SU-DHL-6 (cell line): ENCODE results near the gene DCLK1.

Experiments used
- H2AFZ ChIP-seq: fragments of 200-600 bp; sonication (generic); 2 replicates; pipeline ENCODE4 v1.6.1; 2014; ENCODE audit warnings: low read depth, mild to moderate bottlenecking, moderate library complexity, mixed read lengths, antibody characterized with exemption, low read length; ENCODE audit not compliant: severe bottlenecking
- H3F3A ChIP-seq: fragments of 200-600 bp; shearing (Covaris generic); 2 replicates; pipeline ENCODE4 v1.6.0; 2016; ENCODE audit warnings: antibody characterized with exemption, mild to moderate bottlenecking; ENCODE audit not compliant: insufficient read depth
- H3K27ac ChIP-seq: fragments of 200-600 bp; sonication (generic); 2 replicates; pipeline ENCODE4 v1.5.1; 2016; ENCODE audit warnings: low read depth, mild to moderate bottlenecking, low read length, moderate library complexity, mixed read lengths
- H3K27me3 ChIP-seq: fragments of 200-600 bp; sonication (generic), shearing (Covaris generic); 2 replicates; pipeline ENCODE4 v1.6.0; 2014; ENCODE audit warnings: mild to moderate bottlenecking, low read length
- H3K36me3 ChIP-seq: fragments of 200-600 bp; sonication (generic); 2 replicates; pipeline ENCODE4 v1.6.1; 2014; ENCODE audit warnings: mild to moderate bottlenecking, low read length, mixed read lengths
- H3K4me2 ChIP-seq: fragments of 300-600, 200-600 bp; shearing (Covaris generic), sonication (generic); 2 replicates; pipeline ENCODE4 v1.6.0; 2014; ENCODE audit warnings: low read length, low read depth, mild to moderate bottlenecking; ENCODE audit not compliant: poor library complexity, severe bottlenecking
- H3K4me3 ChIP-seq: fragments of 200-600 bp; sonication (generic); 2 replicates; pipeline ENCODE4 v1.5.1; 2014; ENCODE audit warnings: antibody characterized with exemption, low read length, mild to moderate bottlenecking, mixed read lengths; ENCODE audit not compliant: insufficient read depth, poor library complexity, severe bottlenecking
- H3K79me2 ChIP-seq: fragments of 200-600 bp; sonication (generic); 2 replicates; pipeline ENCODE4 v1.6.1; 2014; ENCODE audit warnings: mild to moderate bottlenecking, low read length, moderate library complexity; ENCODE audit not compliant: insufficient read depth
- H3K9ac ChIP-seq: fragments of 200-600 bp; sonication (generic); 2 replicates; pipeline ENCODE4 v1.7.0; 2014; ENCODE audit warnings: mild to moderate bottlenecking, low read length
- H3K9me2 ChIP-seq: fragments of 200-600 bp; sonication (generic); replicated peaks from 2 replicates; pipeline ENCODE4 v1.6.1; 2014; ENCODE audit warnings: low read length; ENCODE audit not compliant: insufficient read depth
- H3K9me3 ChIP-seq: fragments of 200-600 bp; sonication (generic); 2 replicates; pipeline ENCODE4 v1.6.1; 2014; ENCODE audit warnings: low read length, mixed read lengths; ENCODE audit not compliant: insufficient read depth
- H4K20me1 ChIP-seq: fragments of 200-600 bp; sonication (generic); 2 replicates; pipeline ENCODE4 v1.6.1; 2014; ENCODE audit warnings: low read depth, mild to moderate bottlenecking, antibody characterized with exemption, low read length, moderate library complexity, mixed read lengths
- CTCF ChIP-seq: fragments of 200-600 bp; sonication (generic); IDR thresholded peaks from one replicate; pipeline ENCODE4 v1.5.1; 2017; ENCODE audit warnings: antibody characterized with exemption, mild to moderate bottlenecking, low read length, moderate library complexity; ENCODE audit not compliant: insufficient read depth, poor library complexity, severe bottlenecking
- EZH2phosphoT487 ChIP-seq: fragments of 200-600 bp; sonication (generic), shearing (Covaris generic); conservative IDR thresholded peaks from 2 replicates; pipeline ENCODE4 v1.6.1; 2018; ENCODE audit warnings: mild to moderate bottlenecking, antibody characterized with exemption, low read length, moderate library complexity, mixed read lengths

Gene DCLK1

GRCh38 chr13:35792911-35793310 is 338.3 kb downstream of the DCLK1 start:
- Histone ChIP-seq H3K9ac (no peak overlapping the region), H3K79me2 (no peaks in the 10 kb centered on the region), H3K9me2 (no peaks in the 10 kb centered on the region), H4K20me1 (no peaks in the 10 kb centered on the region), H3K9me3 (no peaks in the 10 kb centered on the region), H3K27me3 (no peaks in the 10 kb centered on the region), H3K4me3 (no peak overlapping the region), H2AFZ (no peak overlapping the region), H3F3A (no peaks in the 10 kb centered on the region), H3K36me3 (no peaks in the 10 kb centered on the region), H3K4me2 (no peak overlapping the region), H3K27ac (no peak overlapping the region)
- no peak for TF ChIP-seq EZH2phosphoT487

- H3K36me3 ChIP-seq: no peaks in the 10 kb centered on the region
- TF ChIP-seq CTCF (no peak), EZH2phosphoT487 (no peak)
- H4K20me1 ChIP-seq: no peaks in the 10 kb centered on the region
- no peaks in the 10 kb centered on the region for H3K9me3 ChIP-seq
- no peak overlapping the region for H2AFZ ChIP-seq
- H3K27ac ChIP-seq: no peak overlapping the region
- H3K27me3 ChIP-seq: no peaks in the 10 kb centered on the region
- no peak overlapping the region for H3K4me3 ChIP-seq
- H3K4me2 ChIP-seq: no peak overlapping the region
- no peaks in the 10 kb centered on the region for H3F3A ChIP-seq
- no peaks in the 10 kb centered on the region for H3K9me2 ChIP-seq
- H3K79me2 ChIP-seq: no peaks in the 10 kb centered on the region
- no peak overlapping the region for H3K9ac ChIP-seq
These were observed 339.2 kb downstream of the DCLK1 start for GRCh38 chr13:35792021-35792420.

GRCh38 chr13:35791184-35791851 is 339.9 kb downstream of the DCLK1 start:
- Histone ChIP-seq H2AFZ (no peak overlapping the region), H3K4me2 (no peak overlapping the region), H3K9me2 (no peaks in the 10 kb centered on the region), H3K4me3 (no peak overlapping the region), H3K9me3 (no peaks in the 10 kb centered on the region), H3K79me2 (no peaks in the 10 kb centered on the region), H4K20me1 (no peaks in the 10 kb centered on the region), H3F3A (no peaks in the 10 kb centered on the region), H3K36me3 (no peaks in the 10 kb centered on the region), H3K27ac (no peak overlapping the region), H3K9ac (no peak overlapping the region), H3K27me3 (no peaks in the 10 kb centered on the region)
- TF ChIP-seq EZH2phosphoT487 (no peak), CTCF (no peak)

GRCh38 chr13:35789335-35790165 is 341.6 kb downstream of the DCLK1 start:
- Histone ChIP-seq H3K4me2 (no peak overlapping the region), H3K9me3 (no peaks in the 10 kb centered on the region), H3F3A (no peaks in the 10 kb centered on the region), H3K4me3 (no peak overlapping the region), H3K27me3 (no peaks in the 10 kb centered on the region), H3K9me2 (no peaks in the 10 kb centered on the region), H4K20me1 (no peaks in the 10 kb centered on the region), H3K9ac (no peak overlapping the region), H3K27ac (no peak overlapping the region), H3K36me3 (no peaks in the 10 kb centered on the region), H2AFZ (no peak overlapping the region), H3K79me2 (no peaks in the 10 kb centered on the region)
- no peak for TF ChIP-seq EZH2phosphoT487
- no peak for TF ChIP-seq CTCF
